Vagina (tissue), 2 donors: Measurements from ENCODE around the gene BAIAP2L1.

ENCODE experiments used
- CTCF ChIP-seq, 3 experiments: fragments of 450-650 bp in 2 of 3; fragments of 200-600 bp in 1 of 3; sonication (generic) in 1 of 3; IDR thresholded peaks; one replicate each; pipeline ENCODE4 v1.5.1; 2017 to 2019; ENCODE audit warnings: antibody characterized with exemption in 3 of 3, mild to moderate bottlenecking in 2 of 3, moderate library complexity in 2 of 3
- POLR2A ChIP-seq, 2 donors: fragments of 450-650 bp; IDR thresholded peaks; one replicate each; pipeline ENCODE4 v1.6.1; 2017; ENCODE audit warnings: antibody characterized with exemption in 2 of 2, mild to moderate bottlenecking in 2 of 2, moderate library complexity in 2 of 2
- POLR2AphosphoS5 ChIP-seq, 2 donors: sonication (generic); formaldehyde crosslinking; IDR thresholded peaks; one replicate each; pipeline ENCODE4 v1.9.0; 2017; ENCODE audit warnings: antibody characterized with exemption in 2 of 2, mild to moderate bottlenecking in 2 of 2, low read depth in 1 of 2; ENCODE audit not compliant: insufficient read depth in 1 of 2

GRCh38 chr7:98303176-98303865, 97.6 kb downstream of the BAIAP2L1 start:
- TF ChIP-seq CTCF (IDR thresholded peaks at IDR 0.05) (no peak), POLR2A (IDR thresholded peaks at IDR 0.05) (no peak), POLR2AphosphoS5 (IDR thresholded peaks at IDR 0.05; ENCODE audit: insufficient read depth in 1 of 2, low read depth in 1 of 2) (no peak)
